PC-3 (cell line): ENCODE results near the gene PATL2. TPM values are rescaled to one million over a fixed set of nuclear protein-coding genes. Genes with fewer than 3 reads are reported as not detected.

ENCODE experiments used
- ATAC-seq: fragments of 200-7000 bp; cut with Tn5 transposase; 2 replicates; pipeline ENCODE4 v1.9.1; 2020; ENCODE audit warnings: mild to moderate bottlenecking, moderate library complexity
- BruUV-seq: library from RNA; stranded (reverse); fragments of 400-500 nt; replicated peaks from 2 replicates; lab custom pipeline; 2021; lab: Mats Ljungman, UMichigan
- CTCF ChIA-PET: fragments of 300-600 bp; sonication (Branson Sonifier 250); formaldehyde crosslinking; loops from one replicate; lab custom pipeline; 2022; ENCODE audit warnings: antibody characterized with exemption; lab: Charles Lee
- POLR2A ChIA-PET: fragments of 300-600 bp; sonication (Branson Sonifier 250); formaldehyde crosslinking; loops from one replicate; lab custom pipeline; 2022; ENCODE audit warnings: antibody characterized with exemption; ENCODE audit not compliant: unreplicated experiment; lab: Charles Lee
- DNase-seq: peaks from one replicate; pipeline ENCODE4 v3.0.0-alpha.2; 2015
- H2AFZ ChIP-seq: fragments of 300-600 bp; sonication (generic); 2 replicates; pipeline ENCODE4 v1.6.0; 2016; ENCODE audit warnings: antibody characterized with exemption, low read length
- H3F3A ChIP-seq: fragments of 300-600 bp; sonication (generic); one replicate; pipeline ENCODE4 v1.6.0; 2017; ENCODE audit warnings: antibody characterized with exemption, low read length, control low read depth, mild to moderate bottlenecking; ENCODE audit not compliant: unreplicated experiment
- H3K27ac ChIP-seq: fragments of 300-600 bp; sonication (generic); 2 replicates; pipeline ENCODE4 v1.5.1; 2016; ENCODE audit warnings: mild to moderate bottlenecking, low read length
- H3K27me3 ChIP-seq: fragments of 300-600 bp; sonication (generic); 2 replicates; pipeline ENCODE4 v1.6.1; 2016; ENCODE audit warnings: low read length, mixed read lengths
- H3K36me3 ChIP-seq: fragments of 300-600 bp; sonication (generic); 2 replicates; pipeline ENCODE4 v1.6.1; 2016; ENCODE audit warnings: low read depth, mixed run types, low read length, mixed read lengths
- H3K4me1 ChIP-seq: fragments of 300-600 bp; sonication (generic); 2 replicates; pipeline ENCODE4 v1.5.1; 2016; ENCODE audit warnings: low read length; ENCODE audit not compliant: insufficient read depth
- H3K4me2 ChIP-seq: fragments of 300-600 bp; sonication (generic); 2 replicates; pipeline ENCODE4 v1.6.0; 2016; ENCODE audit warnings: low read length
- H3K4me3 ChIP-seq: fragments of 300-600 bp; sonication (generic); 2 replicates; pipeline ENCODE4 v1.5.1; 2016; ENCODE audit warnings: mild to moderate bottlenecking, low read length, mixed read lengths
- H3K79me2 ChIP-seq: fragments of 300-600 bp; sonication (generic); 2 replicates; pipeline ENCODE4 v1.6.1; 2017; ENCODE audit warnings: low read length, mixed read lengths
- H3K9ac ChIP-seq: fragments of 300-600 bp; sonication (generic); 2 replicates; pipeline ENCODE4 v1.6.0; 2016; ENCODE audit warnings: mild to moderate bottlenecking, low read length
- H3K9me2 ChIP-seq: fragments of 300-600 bp; sonication (generic); replicated peaks from 2 replicates; pipeline ENCODE4 v1.6.1; 2016; ENCODE audit warnings: mixed run types, low read length, mixed read lengths
- H3K9me3 ChIP-seq: fragments of 300-600 bp; sonication (generic); 2 replicates; pipeline ENCODE4 v1.6.1; 2016; ENCODE audit warnings: low read length, mixed read lengths
- H4K20me1 ChIP-seq: fragments of 300-600 bp; sonication (generic); 2 replicates; pipeline ENCODE4 v1.6.1; 2016; ENCODE audit warnings: low read length, mixed read lengths
- EZH2 ChIP-seq: fragments of 300-600 bp; sonication (generic); IDR thresholded peaks from one replicate; pipeline ENCODE4 v1.6.1; 2017; ENCODE audit warnings: antibody characterized with exemption, mild to moderate bottlenecking, low read length; ENCODE audit not compliant: unreplicated experiment
- EZH2phosphoT487 ChIP-seq: fragments of 300-600 bp; sonication (generic); IDR thresholded peaks from 2 replicates; pipeline ENCODE4 v1.6.1; 2018; ENCODE audit warnings: mild to moderate bottlenecking, antibody characterized with exemption, low read length, borderline replicate concordance
- intact Hi-C: fragments of 100-400 bp; cut with micrococcal nuclease; formaldehyde crosslinking; loops from 2 replicates; pipeline ENCODE4 v1.9.0; 2023
- total RNA-seq: library from RNA; depleted of rRNA; stranded (reverse); fragments of >200 nt; gene quantifications from 2 replicates; pipeline ENCODE4 v1.2.3, GENCODE V29; 2014
- TF ChIP-seq, protein P1 (sequence below): fragments of 300-600 bp; sonication (generic); conservative IDR thresholded peaks from 2 replicates; pipeline ENCODE4 v1.5.1; 2017; ENCODE audit warnings: antibody characterized with exemption, low read depth, mild to moderate bottlenecking, low read length

Gene PATL2
- total RNA-seq, 1 experiment from 2014 or later: 0.15 TPM

DNA sequence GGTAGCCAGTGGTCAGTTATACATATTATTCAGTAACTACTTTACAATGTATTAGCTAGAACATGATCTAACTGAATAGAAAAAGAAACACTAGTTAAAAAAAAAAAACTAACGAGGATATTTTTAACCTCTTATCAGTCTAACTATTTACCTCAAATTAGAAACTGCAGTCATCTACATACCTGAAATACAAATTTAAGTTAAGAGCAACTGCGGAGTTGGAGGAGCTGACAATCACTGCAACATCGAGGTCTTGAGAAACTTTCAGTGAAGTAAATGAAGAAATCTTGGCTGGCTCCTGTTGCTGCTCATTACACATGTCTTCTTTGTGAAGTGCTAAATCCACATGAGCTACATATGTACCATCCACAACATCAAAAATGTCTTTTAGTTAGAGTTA lies 54.2 kb downstream of the PATL2 start:
- Histone ChIP-seq H3K36me3 (peaks cover 11% of the 10 kb centered on the region), H3K9me3 (no peaks in the 10 kb centered on the region), H3K79me2 (peaks cover 9% of the 10 kb centered on the region), H4K20me1 (no peaks in the 10 kb centered on the region), H3K27ac (no peak overlapping the region), H3F3A (no peaks in the 10 kb centered on the region), H3K9ac (no peak overlapping the region), H3K4me1 (peaks cover 4% of the 10 kb centered on the region; the same call in 1 of the 2 replicates), H3K27me3 (no peaks in the 10 kb centered on the region), H2AFZ (no peak overlapping the region), H3K4me2 (no peak overlapping the region), H3K4me3 (no peak overlapping the region), H3K9me2 (no peaks in the 10 kb centered on the region)
- no peak for ATAC-seq
- no TSS peak for BruUV-seq
- intact Hi-C loops: no loop called here
- TF ChIP-seq EZH2 (no peak), EZH2phosphoT487 (no peak)
- TF ChIP-seq, protein P1, sequence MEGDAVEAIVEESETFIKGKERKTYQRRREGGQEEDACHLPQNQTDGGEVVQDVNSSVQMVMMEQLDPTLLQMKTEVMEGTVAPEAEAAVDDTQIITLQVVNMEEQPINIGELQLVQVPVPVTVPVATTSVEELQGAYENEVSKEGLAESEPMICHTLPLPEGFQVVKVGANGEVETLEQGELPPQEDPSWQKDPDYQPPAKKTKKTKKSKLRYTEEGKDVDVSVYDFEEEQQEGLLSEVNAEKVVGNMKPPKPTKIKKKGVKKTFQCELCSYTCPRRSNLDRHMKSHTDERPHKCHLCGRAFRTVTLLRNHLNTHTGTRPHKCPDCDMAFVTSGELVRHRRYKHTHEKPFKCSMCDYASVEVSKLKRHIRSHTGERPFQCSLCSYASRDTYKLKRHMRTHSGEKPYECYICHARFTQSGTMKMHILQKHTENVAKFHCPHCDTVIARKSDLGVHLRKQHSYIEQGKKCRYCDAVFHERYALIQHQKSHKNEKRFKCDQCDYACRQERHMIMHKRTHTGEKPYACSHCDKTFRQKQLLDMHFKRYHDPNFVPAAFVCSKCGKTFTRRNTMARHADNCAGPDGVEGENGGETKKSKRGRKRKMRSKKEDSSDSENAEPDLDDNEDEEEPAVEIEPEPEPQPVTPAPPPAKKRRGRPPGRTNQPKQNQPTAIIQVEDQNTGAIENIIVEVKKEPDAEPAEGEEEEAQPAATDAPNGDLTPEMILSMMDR: no peak
- ChIA-PET CTCF (no interaction called here), POLR2A (no interaction called here)
- DNase-seq: no peak

DNA sequence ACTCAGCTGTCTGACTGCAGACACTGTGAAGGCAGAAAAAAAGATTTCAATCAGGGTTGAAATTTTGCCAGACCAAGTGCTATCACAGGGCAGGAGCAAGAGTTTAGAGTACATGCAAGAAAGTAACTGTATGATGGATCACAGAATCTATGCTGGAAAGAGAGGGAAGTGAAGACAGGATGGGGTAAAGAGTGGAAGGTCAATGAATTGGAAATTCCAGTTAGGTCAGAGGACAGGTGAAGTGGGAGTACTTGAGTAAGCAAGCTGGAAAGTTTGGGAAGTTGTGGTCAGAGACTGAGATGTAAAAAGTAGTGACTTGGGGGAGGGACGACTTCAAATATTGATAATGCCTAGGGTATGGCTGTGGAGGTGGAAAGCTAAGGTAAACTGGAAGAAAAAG lies 54.8 kb downstream of the PATL2 start:
- ATAC-seq (no peak), DNase-seq (no peak)
- no peak overlapping the region for H3K4me3 ChIP-seq
- ChIA-PET POLR2A (no interaction called here), CTCF (no interaction called here)
- no peak overlapping the region for H3K4me2 ChIP-seq
- no peak overlapping the region for H2AFZ ChIP-seq
- no peak overlapping the region for H3K9ac ChIP-seq
- no peaks in the 10 kb centered on the region for H3K9me2 ChIP-seq
- no peaks in the 10 kb centered on the region for H4K20me1 ChIP-seq
- no peak for TF ChIP-seq EZH2phosphoT487
- peaks cover 5% of the 10 kb centered on the region for H3K79me2 ChIP-seq
- no peaks in the 10 kb centered on the region for H3K9me3 ChIP-seq
- H3K27ac ChIP-seq: no peak overlapping the region
- no peaks in the 10 kb centered on the region for H3K27me3 ChIP-seq
- peaks cover 11% of the 10 kb centered on the region for H3K36me3 ChIP-seq
- H3F3A ChIP-seq: no peaks in the 10 kb centered on the region
- BruUV-seq: no TSS peak
- no peaks in the 10 kb centered on the region for H3K4me1 ChIP-seq
- intact Hi-C loops: no loop called here

DNA sequence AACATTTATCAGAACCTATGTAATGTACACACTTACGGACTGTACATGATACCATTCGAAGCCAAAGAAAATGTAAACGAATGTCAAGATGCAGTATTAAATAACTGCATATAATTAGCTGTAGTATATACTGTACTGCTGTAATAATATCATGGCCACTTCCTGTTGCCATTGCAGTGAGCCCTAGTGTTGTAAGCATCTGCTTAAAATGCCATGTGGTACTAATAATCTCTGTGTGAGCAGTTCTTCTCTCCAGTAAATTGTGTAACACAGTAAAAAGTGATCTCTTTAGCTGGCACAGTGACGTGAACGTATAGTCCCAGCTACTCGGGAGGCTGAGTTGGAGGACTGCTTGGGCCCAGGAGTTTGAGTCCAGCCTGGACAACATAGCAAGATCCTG lies 56.3 kb downstream of the PATL2 start:
- no peaks in the 10 kb centered on the region for H3K27me3 ChIP-seq
- CTCF ChIA-PET: no interaction called here
- no peak overlapping the region for H3K9ac ChIP-seq
- POLR2A ChIA-PET: no interaction called here
- no peaks in the 10 kb centered on the region for H3K9me2 ChIP-seq
- H3K4me1 ChIP-seq: no peaks in the 10 kb centered on the region
- H3K4me3 ChIP-seq: no peak overlapping the region
- no peak for DNase-seq
- H4K20me1 ChIP-seq: no peaks in the 10 kb centered on the region
- no peak for ATAC-seq
- H3F3A ChIP-seq: no peaks in the 10 kb centered on the region
- peaks cover 11% of the 10 kb centered on the region for H3K36me3 ChIP-seq
- BruUV-seq: no TSS peak
- H3K4me2 ChIP-seq: no peak overlapping the region
- no peaks in the 10 kb centered on the region for H3K9me3 ChIP-seq
- H2AFZ ChIP-seq: no peak overlapping the region
- intact Hi-C loops: no loop called here
- no peak overlapping the region for H3K27ac ChIP-seq
- H3K79me2 ChIP-seq: no peaks in the 10 kb centered on the region
- TF ChIP-seq EZH2 (no peak), EZH2phosphoT487 (no peak)
- TF ChIP-seq, protein P1: no peak
